HEK293 (cell line): Measurements from ENCODE around the gene RNASEH2C.

ENCODE experiments used
- CTCF ChIA-PET: fragments of 350-600 bp; formaldehyde crosslinking; extraction: SDS; loops from one replicate; lab custom pipeline; 2021; ENCODE audit warnings: antibody characterized with exemption; lab: Yijun Ruan, JAX
- POLR2A ChIA-PET: fragments of 300-600 bp; formaldehyde crosslinking; extraction: SDS; loops from one replicate; lab custom pipeline; 2020; ENCODE audit warnings: antibody characterized with exemption, inconsistent platforms; lab: Yijun Ruan, JAX
- H3K27ac ChIP-seq: fragments of 200-500 bp; sonication (Bioruptor generic); 2 replicates; pipeline ENCODE4 v1.5.1; 2014; ENCODE audit warnings: low read depth, low read length, control low read depth, inconsistent platforms; ENCODE audit errors: extremely low read depth
- H3K36me3 ChIP-seq, 2 experiments: fragments of 200-500 bp in 1 of 2; sonication (Bioruptor generic) in 1 of 2; 1 replicate in 1 of 2; 2 replicates in 1 of 2; pipeline ENCODE4 v1.5.1; 2014 to 2017; ENCODE audit warnings: inconsistent platforms in 2 of 2, low read length in 2 of 2; ENCODE audit not compliant: control insufficient read depth in 2 of 2, insufficient read depth in 1 of 2
- H3K4me1 ChIP-seq: fragments of 200-500 bp; sonication (Bioruptor generic); 2 replicates; pipeline ENCODE4 v1.5.1; 2014; ENCODE audit warnings: mild to moderate bottlenecking, low read length, inconsistent platforms; ENCODE audit not compliant: control insufficient read depth, insufficient read depth
- H3K4me3 ChIP-seq: 2 replicates; pipeline ENCODE4 v1.5.1; 2011; ENCODE audit warnings: low read depth, mild to moderate bottlenecking, control low read depth, low read length, moderate library complexity
- H3K9me3 ChIP-seq: fragments of 200-500 bp; sonication (Bioruptor generic); 2 replicates; pipeline ENCODE4 v1.5.1; 2014; ENCODE audit warnings: low read depth, low read length, inconsistent platforms; ENCODE audit not compliant: control insufficient read depth, insufficient read depth
- AEBP2 ChIP-seq: fragments of 450-650 bp; formaldehyde crosslinking; IDR thresholded peaks from 2 replicates; pipeline ENCODE4 v1.5.1; 2016; ENCODE audit warnings: missing biosample characterization, missing genetic modification characterization, borderline replicate concordance
- HOXC10 ChIP-seq: sonication (generic); formaldehyde crosslinking; IDR thresholded peaks from 2 replicates; pipeline ENCODE4 v1.8.1; 2023; ENCODE audit warnings: mild to moderate bottlenecking, missing genetic modification reagents
- PATZ1 ChIP-seq: fragments of 450-650 bp; formaldehyde crosslinking; IDR thresholded peaks from 2 replicates; pipeline ENCODE4 v1.5.1; 2016; ENCODE audit warnings: missing biosample characterization, missing genetic modification characterization
- PRDM10 ChIP-seq: fragments of 450-650 bp; formaldehyde crosslinking; IDR thresholded peaks from 2 replicates; pipeline ENCODE4 v1.5.1; 2016; ENCODE audit warnings: missing biosample characterization, missing genetic modification characterization
- PRDM6 ChIP-seq: fragments of 450-650 bp; formaldehyde crosslinking; IDR thresholded peaks from 2 replicates; pipeline ENCODE4 v1.5.1; 2017; ENCODE audit warnings: missing biosample characterization, missing genetic modification characterization
- REPIN1 ChIP-seq: fragments of 450-650 bp; formaldehyde crosslinking; IDR thresholded peaks from 2 replicates; pipeline ENCODE4 v1.5.1; 2017; ENCODE audit warnings: missing biosample characterization, missing genetic modification characterization, low read depth
- SP7 ChIP-seq: fragments of 450-650 bp; formaldehyde crosslinking; IDR thresholded peaks from 2 replicates; pipeline ENCODE4 v1.5.1; 2016; ENCODE audit warnings: missing biosample characterization, missing genetic modification characterization
- ZBTB11 ChIP-seq: fragments of 450-650 bp; formaldehyde crosslinking; conservative IDR thresholded peaks from 2 replicates; pipeline ENCODE4 v1.5.1; 2016; ENCODE audit warnings: low read depth, missing biosample characterization, missing genetic modification characterization
- ZBTB44 ChIP-seq: fragments of 450-650 bp; IDR thresholded peaks from 2 replicates; pipeline ENCODE4 v1.5.1; 2018; ENCODE audit warnings: missing biosample characterization, mild to moderate bottlenecking, missing genetic modification characterization
- ZEB2 ChIP-seq: fragments of 450-650 bp; formaldehyde crosslinking; IDR thresholded peaks from 2 replicates; pipeline ENCODE4 v1.5.1; 2016; ENCODE audit warnings: missing biosample characterization, missing genetic modification characterization
- ZFP69B ChIP-seq: fragments of 450-650 bp; formaldehyde crosslinking; IDR thresholded peaks from 2 replicates; pipeline ENCODE4 v1.5.1; 2016; ENCODE audit warnings: missing biosample characterization, missing genetic modification characterization
- ZNF16 ChIP-seq: fragments of 450-650 bp; formaldehyde crosslinking; IDR thresholded peaks from 2 replicates; pipeline ENCODE4 v1.5.1; 2016; ENCODE audit warnings: low read depth, missing biosample characterization, missing genetic modification characterization
- ZNF350 ChIP-seq: fragments of 450-650 bp; formaldehyde crosslinking; IDR thresholded peaks from 2 replicates; pipeline ENCODE4 v1.5.0; 2017; ENCODE audit warnings: missing biosample characterization, mild to moderate bottlenecking, missing genetic modification characterization
- ZNF433 ChIP-seq: fragments of 450-650 bp; formaldehyde crosslinking; IDR thresholded peaks from 2 replicates; pipeline ENCODE4 v1.5.1; 2016; ENCODE audit warnings: missing biosample characterization, missing genetic modification characterization, low read depth
- ZNF530 ChIP-seq: fragments of 450-650 bp; formaldehyde crosslinking; IDR thresholded peaks from 2 replicates; pipeline ENCODE4 v1.5.1; 2016; ENCODE audit warnings: low read depth, missing biosample characterization, missing genetic modification characterization
- ZNF623 ChIP-seq: fragments of 450-650 bp; formaldehyde crosslinking; IDR thresholded peaks from 2 replicates; pipeline ENCODE4 v1.5.1; 2016; ENCODE audit warnings: missing biosample characterization, missing genetic modification characterization
- ZNF639 ChIP-seq: fragments of 450-650 bp; formaldehyde crosslinking; IDR thresholded peaks from 2 replicates; pipeline ENCODE4 v1.5.1; 2016; ENCODE audit warnings: missing biosample characterization, missing genetic modification characterization
- ZNF670 ChIP-seq: fragments of 450-650 bp; formaldehyde crosslinking; IDR thresholded peaks from 2 replicates; pipeline ENCODE4 v1.5.1; 2016; ENCODE audit warnings: missing biosample characterization, missing genetic modification characterization, low read depth
- ZNF768 ChIP-seq: fragments of 450-650 bp; formaldehyde crosslinking; IDR thresholded peaks from 2 replicates; pipeline ENCODE4 v1.5.1; 2018; ENCODE audit warnings: missing biosample characterization, mild to moderate bottlenecking, missing genetic modification characterization
- ZNF777 ChIP-seq: fragments of 450-650 bp; formaldehyde crosslinking; IDR thresholded peaks from 2 replicates; pipeline ENCODE4 v1.5.1; 2017; ENCODE audit warnings: missing biosample characterization, missing genetic modification characterization, borderline replicate concordance
- ZNF843 ChIP-seq: fragments of 450-650 bp; formaldehyde crosslinking; IDR thresholded peaks from 2 replicates; pipeline ENCODE4 v1.5.1; 2016; ENCODE audit warnings: missing biosample characterization, missing genetic modification characterization

RNASEH2C gene

GRCh38 chr11:65743681-65744025, 23.1 kb upstream of the RNASEH2C start (continued):
- no peak for TF ChIP-seq AEBP2 (tag by site-specific recombination)
- TF ChIP-seq REPIN1 (tag by site-specific recombination): no peak
- TF ChIP-seq ZBTB44 (tag by site-specific recombination): no peak
- no peak for TF ChIP-seq ZNF670 (tag by site-specific recombination)
- no peak for TF ChIP-seq ZFP69B (tag by site-specific recombination)
- no peak for TF ChIP-seq ZNF16 (tag by site-specific recombination)
- TF ChIP-seq ZBTB11 (tag by site-specific recombination): no peak
- no peak for TF ChIP-seq PATZ1 (tag by site-specific recombination)
- no peak for TF ChIP-seq ZNF843 (tag by site-specific recombination)
- no peak for TF ChIP-seq ZNF530
- no peak for TF ChIP-seq HOXC10 (CRISPR knock-in tag)
- TF ChIP-seq PRDM6 (tag by site-specific recombination): no peak

- CTCF ChIA-PET: interaction anchor here (0.7 to 2.0 kb wide), 2 partner anchors 19 to 28 kb away, joined by 3 to 5 read pairs; no protein-coding TSS in a partner anchor
- Histone ChIP-seq H3K36me3 (no peaks in the 10 kb centered on the region), H3K27ac (no peak overlapping the region), H3K9me3 (no peaks in the 10 kb centered on the region), H3K4me1 (no peaks in the 10 kb centered on the region), H3K4me3 (no peak overlapping the region)
- POLR2A ChIA-PET: no interaction called here
- TF ChIP-seq ZEB2 (tag by site-specific recombination) (no peak), ZNF639 (tag by site-specific recombination) (no peak), ZNF350 (tag by site-specific recombination) (no peak), SP7 (no peak), ZNF433 (no peak), ZNF623 (tag by site-specific recombination) (no peak), ZNF777 (tag by site-specific recombination) (no peak), ZNF768 (tag by site-specific recombination) (no peak), PRDM10 (tag by site-specific recombination) (no peak)
Observed at GRCh38 chr11:65742353-65742752, 21.8 kb upstream of the RNASEH2C start.
